Measurements from ENCODE around the gene CFAP77. TPM values are rescaled to one million over a fixed set of nuclear protein-coding genes. Genes with fewer than 3 reads are reported as not detected.
A peak's percentile ranks its signal among the peaks of the same experiment; 100 is the strongest.

The CFAP77 gene
- total and polyA plus RNA-seq, 2 of the 8 experiments (the other 6 are each of a cell fraction or from before 2014, with no cell fraction given), result 0.63 to 0.97 TPM

DNA sequence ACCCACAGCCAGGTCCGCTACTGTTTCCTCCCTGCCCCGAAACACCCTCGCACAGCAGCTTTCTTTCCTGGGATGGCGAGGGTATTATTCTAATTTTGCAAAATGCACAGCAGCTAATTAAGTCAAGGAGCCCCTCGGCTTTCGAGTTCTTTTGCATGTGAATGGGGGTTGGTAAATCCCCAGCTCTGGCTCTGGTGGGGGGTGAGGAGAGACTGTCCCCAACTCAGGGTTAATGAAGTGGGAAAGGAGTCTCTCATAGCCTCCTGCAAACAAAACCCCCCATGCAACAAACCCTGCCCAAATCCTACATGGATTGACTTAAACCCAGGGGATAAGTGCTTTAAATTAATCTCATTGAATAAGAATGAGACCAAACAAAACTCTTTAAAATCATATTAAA lies 181.2 kb downstream of the CFAP77 start:
- Histone ChIP-seq H3K79me1 (ENCODE audit: low read depth, low read length) (no peaks in the 10 kb centered on the region), H4K20me1 (replicated peaks in 1 of 2; ENCODE audit: control insufficient read depth in 1 of 2, insufficient read depth in 2 of 2, low read length in 2 of 2) (peaks cover 0 to 16% of the 10 kb centered on the region in 2 experiments), H2BK20ac (ENCODE audit: low read length) (no peak overlapping the region), H2AFZ (ENCODE audit: low read length) (no peak overlapping the region), H4K5ac (ENCODE audit: insufficient read length, low read depth, low read length) (no peak overlapping the region), H3K23ac (ENCODE audit: insufficient read length) (no peak overlapping the region), H3K56ac (replicated peaks; ENCODE audit: insufficient read length, low read depth, low read length) (no peak overlapping the region), H3K36me3 (ENCODE audit: control insufficient read depth in 2 of 4, insufficient read depth in 4 of 4, low read length in 3 of 4) (peaks cover 0 to 4% (median 0%) of the 10 kb centered on the region in 4 experiments; a peak in 1 of 8 replicates), H3K9ac (replicated peaks in 1 of 4; ENCODE audit: extremely low read depth in 1 of 4, low read depth in 3 of 4, low read length in 3 of 4) (peak overlapping the region in 1 of 4 experiments; percentile 29; a peak in 1 of 7 replicates), H2BK12ac (ENCODE audit: low read depth, low read length) (0 out of 2 replicates have a peak overlapping the region, but pooled peaks have one; percentile 77), H3K14ac (ENCODE audit: insufficient read length) (no peak overlapping the region), H3K4ac (replicated peaks; ENCODE audit: insufficient read length, low read depth, low read length) (no peak overlapping the region), H2BK15ac (ENCODE audit: low read length) (no peak overlapping the region), H2AK5ac (ENCODE audit: low read depth, low read length) (no peak overlapping the region), H3K4me1 (replicated peaks in 1 of 4; ENCODE audit: control insufficient read depth in 3 of 4, insufficient read depth in 4 of 4, low read length in 3 of 4) (peaks cover 3 to 55% (median 31%) of the 10 kb centered on the region in 4 experiments), H3K4me2 (ENCODE audit: insufficient read depth in 1 of 2, low read depth in 2 of 2, low read length in 2 of 2) (peak overlapping the region; percentile 86 to 89), H4K91ac (replicated peaks; ENCODE audit: insufficient read length, low read length) (peak overlapping the region; percentile 83), H3K9me3 (ENCODE audit: insufficient read depth in 2 of 2, low read depth in 1 of 2, low read length in 1 of 2) (no peaks in the 10 kb centered on the region), H3K18ac (ENCODE audit: extremely low read depth, low read length) (peak overlapping the region; percentile 99), H3K27ac (ENCODE audit: low read depth, low read length) (no peak overlapping the region; the same call in 1 of the 2 replicates), H4K8ac (ENCODE audit: extremely low read depth, insufficient read depth, low read length) (no peak overlapping the region), H3K79me2 (ENCODE audit: control insufficient read depth in 1 of 2, insufficient read depth in 2 of 2, low read length in 2 of 2) (no peaks in the 10 kb centered on the region), H3K27me3 (replicated peaks in 1 of 4; ENCODE audit: control insufficient read depth in 3 of 4, extremely low read depth in 1 of 4, insufficient read depth in 3 of 4, low read length in 3 of 4) (peaks cover 37 to 48% (median 45%) of the 10 kb centered on the region in 4 experiments), H3K23me2 (ENCODE audit: low read depth, low read length) (peaks cover 17% of the 10 kb centered on the region), H2BK120ac (replicated peaks; ENCODE audit: low read depth, low read length) (no peak overlapping the region), H3K4me3 (ENCODE audit: extremely low read depth in 1 of 4, insufficient read depth in 2 of 4, low read depth in 3 of 4, low read length in 4 of 4) (peak overlapping the region; percentile 31 to 65 (median 45); a peak in 5 of 8 replicates), H2BK5ac (ENCODE audit: low read depth, low read length) (no peak overlapping the region; the same call in 1 of the 2 replicates)
- POLR2A ChIA-PET (ENCODE audit: partially characterized antibody), result interaction anchor here (0.6 to 2.5 kb wide), 6 partner anchors 12 to 127 kb away, joined by 3 to 10 read pairs (median 3); partner anchors contain the start of genes DDX31 and GTF3C4
- TF ChIP-seq CTBP2 (IDR thresholded peaks at IDR 0.05; ENCODE audit: borderline replicate concordance, insufficient read depth, insufficient read length, low read length) (no peak), SIX5 (IDR thresholded peaks at IDR 0.05; ENCODE audit: low read depth, low read length) (no peak), HDAC2 (IDR thresholded peaks at IDR 0.05; ENCODE audit: borderline replicate concordance in 1 of 2, low read depth in 2 of 2, low read length in 2 of 2) (peak in 1 of 2 experiments; percentile 3; a peak in 1 of 4 replicates), SP1 (IDR thresholded peaks at IDR 0.05; ENCODE audit: low read depth, low read length) (0 out of 2 replicates have a peak, but pooled peaks have one; percentile 19)
- CTCF ChIA-PET (ENCODE audit: partially characterized antibody), result interaction anchor here (0.7 to 1.3 kb wide), 4 partner anchors 14 to 59 kb away, joined by 3 read pairs; no protein-coding TSS in a partner anchor
- 3% methylated on average over 5 of the region's 6 CpGs; no CpG with 5 or more reads in 1 of the 2 experiments for WGBS, 2 experiments (ENCODE audit: extremely low coverage in 1 of 2, insufficient coverage in 1 of 2, insufficient read length in 1 of 2, insufficient replicate concordance in 2 of 2, low coverage in 1 of 2, low lambda C conversion rate in 2 of 2, missing lambda C conversion rate in 1 of 2)
- DNase-seq (ENCODE audit: low read depth in 1 of 2, low spot score in 2 of 2) (no peak), FAIRE-seq (peak; percentile 50)

Measured in H1 (cell line).